Measurements from ENCODE around the gene SLC7A10. TPM values are rescaled to one million over a fixed set of nuclear protein-coding genes. Genes with fewer than 3 reads are reported as not detected.

Gene SLC7A10
- polyA plus RNA-seq, 1 donor from 2014 or later: not detected

GRCh38 chr19:33264881-33265445, 39.3 kb upstream of the SLC7A10 start:
- H3K36me3 ChIP-seq (ENCODE audit: insufficient read depth, low read length): no peaks in the 10 kb centered on the region
- H3K9me3 ChIP-seq (ENCODE audit: low read length): no peaks in the 10 kb centered on the region
- no peak overlapping the region for H3K27ac ChIP-seq (ENCODE audit: low read length)
- H3K9ac ChIP-seq (ENCODE audit: low read length): no peak overlapping the region
- H3K4me3 ChIP-seq (ENCODE audit: low read length): no peak overlapping the region
- H3K4me2 ChIP-seq (ENCODE audit: low read length): no peak overlapping the region
- no peaks in the 10 kb centered on the region for H3K9me2 ChIP-seq (ENCODE audit: insufficient read depth, low read length)
- no peak overlapping the region for H2AFZ ChIP-seq (ENCODE audit: low read depth, low read length)
- TF ChIP-seq EP300 (conservative IDR thresholded peaks at IDR 0.05; ENCODE audit: poor library complexity, severe bottlenecking): no peak
- no peak for TF ChIP-seq REST (IDR thresholded peaks at IDR 0.05; ENCODE audit: borderline replicate concordance)
- no peak for TF ChIP-seq SMC3 (conservative IDR thresholded peaks at IDR 0.05; ENCODE audit: poor library complexity)
- TF ChIP-seq TAF1 (IDR thresholded peaks at IDR 0.05; ENCODE audit: low read depth): no peak
- no peak for TF ChIP-seq EZH2 (IDR thresholded peaks at IDR 0.05; ENCODE audit: borderline replicate concordance, insufficient read depth, low read length, poor library complexity, severe bottlenecking)
- no peaks in the 10 kb centered on the region for H3K27me3 ChIP-seq (ENCODE audit: insufficient read depth, low read depth, low read length)
- no peaks in the 10 kb centered on the region for H3K79me2 ChIP-seq (replicated peaks; ENCODE audit: insufficient read depth, low read length)
- no peaks in the 10 kb centered on the region for H4K20me1 ChIP-seq (ENCODE audit: insufficient read depth)
- no peaks in the 10 kb centered on the region for H3F3A ChIP-seq (ENCODE audit: insufficient read depth, low read length, poor library complexity, severe bottlenecking)

GRCh38 chr19:33263325-33264023, 37.8 kb upstream of the SLC7A10 start:
- H3K4me2 ChIP-seq (ENCODE audit: low read length): no peak overlapping the region
- H4K20me1 ChIP-seq (ENCODE audit: insufficient read depth): no peaks in the 10 kb centered on the region
- no peaks in the 10 kb centered on the region for H3K9me3 ChIP-seq (ENCODE audit: low read length)
- no peak overlapping the region for H3K9ac ChIP-seq (ENCODE audit: low read length)
- no peaks in the 10 kb centered on the region for H3K27me3 ChIP-seq (ENCODE audit: insufficient read depth, low read depth, low read length)
- H3K36me3 ChIP-seq (ENCODE audit: insufficient read depth, low read length): no peaks in the 10 kb centered on the region
- no peak overlapping the region for H3K27ac ChIP-seq (ENCODE audit: low read length)
- no peak overlapping the region for H2AFZ ChIP-seq (ENCODE audit: low read depth, low read length)
- H3K4me3 ChIP-seq (ENCODE audit: low read length): no peak overlapping the region
- H3K9me2 ChIP-seq (ENCODE audit: insufficient read depth, low read length): no peaks in the 10 kb centered on the region
- TF ChIP-seq RAD21 (conservative IDR thresholded peaks at IDR 0.05): no peak
- TF ChIP-seq TAF1 (IDR thresholded peaks at IDR 0.05; ENCODE audit: low read depth): no peak
- no peak for TF ChIP-seq POLR2AphosphoS5 (IDR thresholded peaks at IDR 0.05)
- no peak for TF ChIP-seq EP300 (conservative IDR thresholded peaks at IDR 0.05; ENCODE audit: poor library complexity, severe bottlenecking)
- H3F3A ChIP-seq (ENCODE audit: insufficient read depth, low read length, poor library complexity, severe bottlenecking): no peaks in the 10 kb centered on the region
- no peaks in the 10 kb centered on the region for H3K79me2 ChIP-seq (replicated peaks; ENCODE audit: insufficient read depth, low read length)

GRCh38 chr19:33261511-33262189, 36.0 kb upstream of the SLC7A10 start:
- H3K27me3 ChIP-seq (ENCODE audit: insufficient read depth, low read depth, low read length): no peaks in the 10 kb centered on the region
- H3K9me2 ChIP-seq (ENCODE audit: insufficient read depth, low read length): no peaks in the 10 kb centered on the region
- no peak for TF ChIP-seq REST (IDR thresholded peaks at IDR 0.05; ENCODE audit: borderline replicate concordance)
- TF ChIP-seq MXI1 (conservative IDR thresholded peaks at IDR 0.05; ENCODE audit: poor library complexity, severe bottlenecking): no peak
- no peak for TF ChIP-seq EP300 (conservative IDR thresholded peaks at IDR 0.05; ENCODE audit: poor library complexity, severe bottlenecking)
- no peak for TF ChIP-seq POLR2AphosphoS5 (IDR thresholded peaks at IDR 0.05)
- TF ChIP-seq RAD21 (conservative IDR thresholded peaks at IDR 0.05): no peak
- no peak for TF ChIP-seq SMC3 (conservative IDR thresholded peaks at IDR 0.05; ENCODE audit: poor library complexity)
- TF ChIP-seq CTCF (IDR thresholded peaks at IDR 0.05; ENCODE audit: poor library complexity, severe bottlenecking): no peak
- TF ChIP-seq TAF1 (IDR thresholded peaks at IDR 0.05; ENCODE audit: low read depth): no peak
- TF ChIP-seq EZH2 (IDR thresholded peaks at IDR 0.05; ENCODE audit: borderline replicate concordance, insufficient read depth, low read length, poor library complexity, severe bottlenecking): no peak
- H4K20me1 ChIP-seq (ENCODE audit: insufficient read depth): no peaks in the 10 kb centered on the region
- no peak overlapping the region for H3K9ac ChIP-seq (ENCODE audit: low read length)
- no peaks in the 10 kb centered on the region for H3K79me2 ChIP-seq (replicated peaks; ENCODE audit: insufficient read depth, low read length)
- H2AFZ ChIP-seq (ENCODE audit: low read depth, low read length): no peak overlapping the region
- no peak overlapping the region for H3K4me3 ChIP-seq (ENCODE audit: low read length)
- H3K9me3 ChIP-seq (ENCODE audit: low read length): no peaks in the 10 kb centered on the region
- H3K36me3 ChIP-seq (ENCODE audit: insufficient read depth, low read length): no peaks in the 10 kb centered on the region
- H3F3A ChIP-seq (ENCODE audit: insufficient read depth, low read length, poor library complexity, severe bottlenecking): no peaks in the 10 kb centered on the region
- H3K4me2 ChIP-seq (ENCODE audit: low read length): no peak overlapping the region
- no peak overlapping the region for H3K27ac ChIP-seq (ENCODE audit: low read length)

Measured in neural cell (in vitro differentiated cells).